Lower leg skin (tissue), 4 donors: ENCODE measurements around the gene FYCO1. TPM values are rescaled to one million over a fixed set of nuclear protein-coding genes. Genes with fewer than 3 reads are reported as not detected.

Experiments
- DNase-seq, 2 donors: peaks; one replicate each; pipeline ENCODE4 v3.0.0-alpha.2; 2019; ENCODE audit warnings: low spot score in 2 of 2
- H3K4me3 ChIP-seq: fragments of 200-600 bp; sonication (generic); 2 replicates; pipeline ENCODE4 v1.5.1; 2017; ENCODE audit warnings: mild to moderate bottlenecking, low read depth; ENCODE audit not compliant: poor library complexity, severe bottlenecking
- POLR2A ChIP-seq, 2 donors: fragments of 450-650 bp; IDR thresholded peaks; one replicate each; pipeline ENCODE4 v1.6.1; 2016 to 2017; ENCODE audit warnings: antibody characterized with exemption in 2 of 2, mild to moderate bottlenecking in 1 of 2, moderate library complexity in 1 of 2
- WGBS, 2 donors: methylation state at CpG; one replicate each; pipeline ENCODE4 v1.1.5; 2018; 5-methylcytosine and 5-hydroxymethylcytosine counted together
- intact Hi-C: fragments of 100-400 bp; cut with DNase I; formaldehyde crosslinking; loops from one replicate; pipeline ENCODE4 v1.15.0; 2023; ENCODE audit warnings: low total_unique reads
- total RNA-seq, 4 donors: library from RNA; depleted of rRNA; stranded (reverse); fragments of >200 nt; gene quantifications; one replicate each; pipeline ENCODE4 v1.1.0, GENCODE V29; 2016
- TF ChIP-seq, protein P1 (sequence below), 3 donors: fragments of 450-650 bp; IDR thresholded peaks; one replicate each; pipeline ENCODE4 v1.5.1; 2016; ENCODE audit warnings: antibody characterized with exemption in 3 of 3, mild to moderate bottlenecking in 3 of 3, moderate library complexity in 2 of 3

Gene FYCO1
- total RNA-seq, 4 donors from 2014 or later = 35.0 to 57.0 (median 51.3) TPM

DNA sequence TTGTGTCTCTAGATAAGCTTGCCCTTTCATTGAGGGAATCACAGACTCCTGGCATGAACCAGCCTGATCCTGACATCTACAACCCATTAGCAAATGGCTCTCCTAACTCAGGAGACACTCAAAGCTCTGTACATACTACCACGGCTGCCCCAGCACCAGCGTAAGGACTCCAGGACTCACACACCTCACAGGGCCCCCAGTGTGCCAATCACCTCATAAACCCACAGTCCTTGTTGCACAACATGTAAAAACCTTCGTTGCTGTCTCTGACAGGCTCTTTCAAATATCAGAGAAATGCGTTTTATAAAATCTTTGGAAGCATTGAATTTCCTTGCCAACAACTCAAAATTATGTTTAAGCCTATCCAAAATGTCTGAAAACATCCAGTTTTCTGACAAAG lies 7.3 kb downstream of the FYCO1 start:
- TF ChIP-seq POLR2A (IDR thresholded peaks at IDR 0.05) = no peak
- TF ChIP-seq, protein P1, sequence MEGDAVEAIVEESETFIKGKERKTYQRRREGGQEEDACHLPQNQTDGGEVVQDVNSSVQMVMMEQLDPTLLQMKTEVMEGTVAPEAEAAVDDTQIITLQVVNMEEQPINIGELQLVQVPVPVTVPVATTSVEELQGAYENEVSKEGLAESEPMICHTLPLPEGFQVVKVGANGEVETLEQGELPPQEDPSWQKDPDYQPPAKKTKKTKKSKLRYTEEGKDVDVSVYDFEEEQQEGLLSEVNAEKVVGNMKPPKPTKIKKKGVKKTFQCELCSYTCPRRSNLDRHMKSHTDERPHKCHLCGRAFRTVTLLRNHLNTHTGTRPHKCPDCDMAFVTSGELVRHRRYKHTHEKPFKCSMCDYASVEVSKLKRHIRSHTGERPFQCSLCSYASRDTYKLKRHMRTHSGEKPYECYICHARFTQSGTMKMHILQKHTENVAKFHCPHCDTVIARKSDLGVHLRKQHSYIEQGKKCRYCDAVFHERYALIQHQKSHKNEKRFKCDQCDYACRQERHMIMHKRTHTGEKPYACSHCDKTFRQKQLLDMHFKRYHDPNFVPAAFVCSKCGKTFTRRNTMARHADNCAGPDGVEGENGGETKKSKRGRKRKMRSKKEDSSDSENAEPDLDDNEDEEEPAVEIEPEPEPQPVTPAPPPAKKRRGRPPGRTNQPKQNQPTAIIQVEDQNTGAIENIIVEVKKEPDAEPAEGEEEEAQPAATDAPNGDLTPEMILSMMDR (IDR thresholded peaks at IDR 0.05) = no peak
- no peak overlapping the region for H3K4me3 ChIP-seq
- WGBS, 2 donors = 69 to 74% methylated on average over 4 of the region's 4 CpGs
- intact Hi-C loops = no loop called here
- DNase-seq = no peak

DNA sequence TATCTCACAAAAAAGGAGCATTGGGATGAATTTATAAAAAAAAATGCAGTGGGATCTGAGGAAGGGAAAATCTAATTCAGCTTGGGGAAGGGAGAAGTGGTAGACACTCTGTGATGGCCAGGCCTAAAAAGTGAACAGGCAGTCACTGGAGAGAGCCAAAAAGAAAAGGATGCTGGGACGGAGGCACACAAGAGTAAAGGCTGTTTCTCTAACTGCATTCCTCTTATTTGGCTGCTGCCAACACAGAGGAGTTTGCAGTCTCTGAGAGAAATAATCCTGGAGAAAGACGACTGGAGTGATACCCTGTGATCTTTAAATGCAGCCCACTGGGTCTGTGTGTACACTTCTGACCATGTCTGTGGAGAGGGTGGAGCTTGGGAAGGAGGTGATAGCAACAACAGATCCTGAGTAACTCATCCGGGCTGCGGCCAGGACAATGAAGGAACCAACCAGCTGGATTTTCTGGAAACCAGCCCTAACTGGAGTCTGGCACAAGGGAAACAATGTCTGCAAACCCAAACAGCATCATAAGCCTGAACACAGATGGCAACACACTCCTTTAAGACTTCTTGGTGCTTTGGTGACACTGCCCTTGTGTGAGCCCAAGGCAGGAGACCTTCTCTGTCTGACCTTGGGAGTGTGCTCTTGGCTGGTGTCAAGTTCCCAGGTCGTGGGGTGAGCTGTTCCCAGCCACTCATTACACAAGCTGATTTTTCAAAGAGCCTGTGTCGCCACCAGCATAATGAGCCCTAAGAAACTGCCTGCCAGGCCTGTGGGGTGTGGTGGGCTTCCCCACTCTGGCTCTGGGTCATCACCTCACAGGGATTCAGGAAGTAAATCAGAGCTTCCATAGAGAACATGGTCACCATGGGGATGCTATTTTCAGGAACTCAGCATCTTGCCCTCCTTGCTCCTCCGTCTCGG lies 8.0 kb downstream of the FYCO1 start:
- no peak overlapping the region for H3K4me3 ChIP-seq
- intact Hi-C loops = no loop called here
- no peak for TF ChIP-seq POLR2A (IDR thresholded peaks at IDR 0.05)
- TF ChIP-seq, protein P1 (IDR thresholded peaks at IDR 0.05) = no peak
- DNase-seq = peak in 1 of 2 donors; percentile 86
- 44 to 52% methylated on average over 8 of the region's 8 CpGs for WGBS, 2 donors

DNA sequence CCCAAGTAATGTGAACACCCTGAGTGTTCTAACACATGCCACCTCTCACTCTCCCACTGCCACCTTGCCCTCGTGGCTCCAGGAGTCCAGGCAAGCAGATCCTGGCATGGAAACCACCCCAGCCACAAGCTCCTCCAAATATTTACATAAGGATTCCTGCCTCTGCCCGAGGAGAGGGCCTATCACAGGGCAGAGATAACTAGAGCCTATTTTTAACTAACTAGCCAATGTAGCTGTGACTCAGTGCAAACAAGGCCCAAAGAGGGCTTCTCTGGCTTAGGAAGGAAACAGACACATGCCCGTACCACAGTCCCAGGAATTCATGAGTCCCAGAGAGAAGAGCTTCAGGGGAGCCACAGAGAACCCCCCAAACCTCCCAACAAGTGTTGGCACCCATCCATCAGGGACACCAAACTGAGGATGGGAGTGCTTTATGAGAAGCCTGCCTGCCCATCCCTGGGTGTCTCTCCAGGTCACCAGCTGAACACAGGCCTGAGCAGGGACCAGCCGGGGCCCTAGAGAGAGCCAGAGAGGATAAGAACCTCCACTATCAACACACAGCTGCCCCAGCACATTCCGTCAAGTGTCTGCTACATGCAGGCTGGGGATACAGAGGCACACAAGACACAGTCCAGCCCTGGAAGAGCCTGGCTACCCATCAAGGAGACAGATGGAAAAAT lies 9.2 kb downstream of the FYCO1 start:
- WGBS, 2 donors = 54 to 61% methylated on average over 5 of the region's 5 CpGs
- TF ChIP-seq, protein P1 (IDR thresholded peaks at IDR 0.05) = no peak
- no peak for TF ChIP-seq POLR2A (IDR thresholded peaks at IDR 0.05)
- DNase-seq = no peak
- intact Hi-C loops = no loop called here
- no peak overlapping the region for H3K4me3 ChIP-seq

DNA sequence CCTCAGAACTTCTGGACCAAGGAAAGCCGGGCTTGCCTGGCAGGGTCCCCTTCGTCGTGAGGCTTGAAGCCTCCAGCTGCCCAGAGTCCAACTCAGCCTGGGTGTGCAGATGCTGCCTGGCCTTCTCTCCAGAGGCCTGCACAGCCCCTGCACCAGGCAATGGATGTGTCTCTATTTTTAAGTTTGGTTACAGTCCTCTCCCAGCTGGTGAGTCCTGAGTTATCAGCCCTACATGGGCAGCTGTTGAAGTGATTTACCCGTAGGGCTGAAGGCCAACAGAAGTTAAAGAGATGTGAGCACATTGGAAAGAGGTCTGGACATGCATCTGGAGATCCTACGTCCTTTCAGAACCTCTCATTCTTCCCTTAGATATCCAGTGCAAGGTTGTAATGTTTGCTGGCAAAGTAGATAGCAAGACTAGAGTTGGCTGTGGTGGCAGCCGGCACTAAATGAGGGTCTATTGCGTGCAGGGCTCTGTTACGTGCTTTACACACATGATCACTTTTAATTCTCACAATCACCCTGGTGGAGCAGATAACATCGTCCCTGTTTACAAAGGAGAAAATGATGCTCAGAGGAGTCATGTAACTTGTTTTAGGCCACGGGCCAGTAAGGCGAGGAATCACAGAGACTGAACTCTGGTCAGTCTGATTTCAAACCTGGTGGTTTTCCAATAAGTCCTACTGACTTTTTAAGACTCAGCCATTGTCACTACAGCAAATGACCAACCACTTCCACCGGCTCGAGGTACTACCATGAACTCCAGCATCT lies 9.9 kb downstream of the FYCO1 start:
- TF ChIP-seq POLR2A (IDR thresholded peaks at IDR 0.05) = no peak
- no peak overlapping the region for H3K4me3 ChIP-seq
- intact Hi-C loops = no loop called here
- 73 to 78% methylated on average over 13 of the region's 13 CpGs for WGBS, 2 donors
- no peak for DNase-seq

DNA sequence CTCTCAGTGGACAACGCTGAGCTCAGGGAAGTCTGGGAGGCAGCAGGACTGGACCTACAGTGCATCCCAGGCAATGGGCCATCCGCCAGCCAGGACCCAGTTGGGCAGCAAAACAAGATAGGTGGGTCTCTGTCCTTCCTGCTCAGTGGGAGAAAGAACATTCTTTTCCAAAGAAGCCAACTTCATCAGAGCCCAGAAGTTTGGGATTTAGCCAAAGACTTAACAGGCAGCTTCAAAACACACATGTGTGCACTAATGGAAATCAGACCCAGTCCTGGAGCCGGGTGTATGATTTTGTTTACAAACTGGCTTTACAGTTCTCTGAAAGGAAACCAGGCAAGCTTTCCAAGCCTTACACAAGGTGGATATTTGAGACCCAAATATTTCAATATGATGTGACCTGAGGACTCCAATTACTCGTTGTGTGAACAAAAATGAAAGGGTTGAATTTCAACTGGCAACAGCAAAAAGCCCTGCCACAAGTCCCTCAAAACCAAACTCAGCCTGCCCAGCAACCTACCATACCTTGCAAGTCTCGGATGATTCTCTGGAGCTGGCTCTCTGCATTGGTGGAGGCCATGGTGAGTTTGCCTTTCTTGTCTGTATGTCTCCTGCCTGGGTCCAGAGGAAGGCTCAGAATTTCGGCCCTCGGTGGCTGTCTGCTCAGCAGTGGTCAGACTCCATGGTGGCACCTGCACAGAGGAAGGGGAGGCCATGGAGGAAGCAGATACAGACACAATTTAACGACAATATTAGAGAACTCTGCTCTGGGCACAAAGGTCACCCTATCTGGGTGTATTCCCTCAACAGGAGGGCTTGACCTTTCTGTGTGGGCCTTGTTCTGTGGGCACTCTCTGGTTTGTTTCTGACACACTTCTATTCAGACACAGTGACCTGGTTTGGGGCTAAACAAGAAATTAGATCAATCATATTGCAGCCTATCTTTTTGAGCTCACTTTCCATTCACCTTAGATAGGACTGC lies 11.0 kb downstream of the FYCO1 start:
- intact Hi-C loops = no loop called here
- WGBS, 2 donors = 76 to 78% methylated on average over 8 of the region's 8 CpGs

More for the DNA sequence above, 11.0 kb downstream of the FYCO1 start:
- TF ChIP-seq, protein P1 (IDR thresholded peaks at IDR 0.05) = no peak
- TF ChIP-seq POLR2A (IDR thresholded peaks at IDR 0.05) = no peak
- H3K4me3 ChIP-seq = no peak overlapping the region
- no peak for DNase-seq
